Upper lobe of left lung (tissue), 4 donors: Measurements from ENCODE around the gene OR6B2.

Experiments
- POLR2A ChIP-seq, 4 donors: fragments of 450-650 bp; IDR thresholded peaks; one replicate each; pipeline ENCODE4 v1.5.1; 2016 to 2017; ENCODE audit warnings: antibody characterized with exemption in 4 of 4, mild to moderate bottlenecking in 2 of 4
- POLR2AphosphoS5 ChIP-seq, 2 donors: sonication (generic); formaldehyde crosslinking; IDR thresholded peaks; one replicate each; pipeline ENCODE4 v1.5.1; 2017; ENCODE audit warnings: antibody characterized with exemption in 2 of 2
- TF ChIP-seq, protein P1 (sequence below), 6 experiments: fragments of 450-650 bp in 4 of 6; fragments of 200-600 bp in 2 of 6; sonication (generic) in 2 of 6; IDR thresholded peaks; one replicate each; pipeline ENCODE4 v1.5.1; 2016 to 2019; ENCODE audit warnings: antibody characterized with exemption in 6 of 6

DNA sequence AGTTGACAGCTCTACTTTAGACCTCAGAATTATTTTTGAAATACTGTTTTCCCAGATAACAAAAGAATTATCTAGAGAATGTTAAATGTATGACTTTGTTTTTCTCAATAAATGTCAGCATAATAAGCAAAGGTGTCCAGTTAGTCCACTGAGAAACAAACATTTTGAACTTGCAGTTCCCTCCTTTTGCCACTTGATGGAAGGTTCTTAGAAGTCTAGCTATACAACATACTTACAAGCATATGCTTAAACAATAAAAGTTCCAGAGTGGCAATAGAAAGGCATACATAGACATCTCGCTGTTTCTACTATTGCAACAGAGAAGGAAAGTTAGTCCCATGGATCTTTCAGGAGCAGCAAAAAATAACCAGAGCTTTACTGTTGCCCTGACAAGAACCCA lies 16.9 kb downstream of the OR6B2 start:
- TF ChIP-seq, protein P1, sequence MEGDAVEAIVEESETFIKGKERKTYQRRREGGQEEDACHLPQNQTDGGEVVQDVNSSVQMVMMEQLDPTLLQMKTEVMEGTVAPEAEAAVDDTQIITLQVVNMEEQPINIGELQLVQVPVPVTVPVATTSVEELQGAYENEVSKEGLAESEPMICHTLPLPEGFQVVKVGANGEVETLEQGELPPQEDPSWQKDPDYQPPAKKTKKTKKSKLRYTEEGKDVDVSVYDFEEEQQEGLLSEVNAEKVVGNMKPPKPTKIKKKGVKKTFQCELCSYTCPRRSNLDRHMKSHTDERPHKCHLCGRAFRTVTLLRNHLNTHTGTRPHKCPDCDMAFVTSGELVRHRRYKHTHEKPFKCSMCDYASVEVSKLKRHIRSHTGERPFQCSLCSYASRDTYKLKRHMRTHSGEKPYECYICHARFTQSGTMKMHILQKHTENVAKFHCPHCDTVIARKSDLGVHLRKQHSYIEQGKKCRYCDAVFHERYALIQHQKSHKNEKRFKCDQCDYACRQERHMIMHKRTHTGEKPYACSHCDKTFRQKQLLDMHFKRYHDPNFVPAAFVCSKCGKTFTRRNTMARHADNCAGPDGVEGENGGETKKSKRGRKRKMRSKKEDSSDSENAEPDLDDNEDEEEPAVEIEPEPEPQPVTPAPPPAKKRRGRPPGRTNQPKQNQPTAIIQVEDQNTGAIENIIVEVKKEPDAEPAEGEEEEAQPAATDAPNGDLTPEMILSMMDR (IDR thresholded peaks at IDR 0.05): no peak
- TF ChIP-seq POLR2A (IDR thresholded peaks at IDR 0.05): no peak
- no peak for TF ChIP-seq POLR2AphosphoS5 (IDR thresholded peaks at IDR 0.05)
